GM18861 (cell line): Measurements from ENCODE around the gene DTYMK.
"Not testable (repeated sequence)": the region's sequence is repeated elsewhere in the genome, so short reads cannot be mapped to it uniquely, and the experiment has no call there.

Source experiments
- ATAC-seq: cut with Tn5 transposase; IDR thresholded peaks from one replicate; pipeline ENCODE4 v1.9.1; 2021; ENCODE audit not compliant: unreplicated experiment

Gene DTYMK

GRCh38 chr2:241672243-241673188, 14.1 kb downstream of the DTYMK start:
- ATAC-seq, result no peak

GRCh38 chr2:241671457-241672240, 15.0 kb downstream of the DTYMK start:
- ATAC-seq, result no peak

DNA sequence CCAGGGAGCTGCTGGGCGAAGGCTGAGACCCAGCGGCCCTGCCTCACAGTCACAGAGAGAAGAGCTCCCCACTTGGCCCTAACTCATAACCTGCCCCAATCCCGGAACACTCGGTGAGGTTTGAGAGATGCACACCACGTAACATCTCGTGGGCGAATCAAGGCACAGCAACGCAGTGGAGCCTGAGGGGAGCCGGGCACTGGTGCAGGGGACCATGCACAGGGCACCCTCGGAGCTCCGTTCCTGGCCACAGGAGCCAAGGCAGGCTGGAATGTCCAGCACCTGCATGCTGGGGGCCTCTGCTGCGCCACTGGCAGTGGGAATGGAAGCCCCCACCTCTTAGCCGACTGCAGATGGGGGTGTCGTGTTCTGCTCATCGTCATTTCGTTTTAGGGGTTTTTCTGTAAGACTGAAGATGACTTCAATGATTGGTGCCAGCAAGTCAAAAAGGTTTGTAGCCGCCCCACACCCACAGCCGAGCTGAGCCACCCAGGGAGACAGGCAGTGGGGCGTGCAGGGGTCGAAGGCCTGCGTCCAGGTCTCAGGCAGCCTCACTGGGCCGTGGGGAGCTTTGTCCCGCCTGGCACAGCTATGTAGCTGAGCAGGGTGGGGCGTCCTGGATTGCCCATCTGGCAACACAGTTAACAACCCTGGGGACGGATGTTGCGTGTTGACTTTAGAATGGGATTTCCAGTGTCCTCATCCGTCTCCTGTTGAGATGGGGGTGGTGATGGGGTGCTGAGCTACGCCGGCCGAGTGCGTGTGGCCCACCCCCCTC, 16.1 kb downstream of the DTYMK start:
- ATAC-seq, result no peak

- no peak for ATAC-seq
Observed at GRCh38 chr2:241668839-241669238, 17.8 kb downstream of the DTYMK start.

- ATAC-seq, result no peak
Observed at GRCh38 chr2:241668354-241668753, 18.3 kb downstream of the DTYMK start.

DNA sequence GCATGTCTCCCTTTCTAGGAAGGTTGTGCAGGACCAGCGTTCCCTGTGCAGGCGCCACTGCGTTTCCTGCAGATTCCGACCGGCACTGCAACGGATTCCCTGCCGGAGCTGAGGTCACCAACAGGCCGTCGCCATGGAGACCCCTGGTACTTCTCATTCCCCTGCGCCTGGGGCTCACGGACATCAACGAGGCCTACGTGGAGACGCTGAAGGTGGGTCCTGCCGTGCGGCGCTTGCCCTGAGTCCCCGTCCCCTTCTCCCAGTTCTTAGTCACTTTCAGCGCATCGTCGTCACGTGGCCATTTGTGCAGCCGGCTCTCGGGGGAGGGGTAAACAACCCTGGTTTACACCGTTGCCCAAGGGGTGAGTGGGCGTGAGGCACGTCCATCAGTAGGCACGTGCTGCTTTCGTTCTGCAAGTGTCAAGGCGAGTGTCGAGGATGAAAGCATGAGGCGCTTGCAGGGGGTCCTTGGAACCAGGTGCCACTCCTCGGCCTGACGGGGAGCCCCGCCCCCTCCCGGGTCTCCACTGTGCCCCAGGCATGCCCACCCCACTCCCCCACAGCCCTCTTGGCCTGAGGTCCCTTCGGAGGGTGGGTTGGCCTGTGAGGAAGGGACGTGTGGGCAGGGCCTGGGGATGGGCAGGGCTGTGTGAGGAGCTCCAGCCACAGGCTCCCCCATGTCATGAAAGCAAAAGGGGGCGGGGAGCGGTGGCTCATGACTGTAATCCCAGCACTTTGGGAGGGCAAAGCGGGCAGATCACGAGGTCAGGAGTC, 19.8 kb downstream of the DTYMK start:
- no peak for ATAC-seq

GRCh38 chr2:241665731-241666440, 20.7 kb downstream of the DTYMK start:
- no peak for ATAC-seq

- not testable (repeated sequence) for ATAC-seq
Observed at GRCh38 chr2:241662731-241663130, 23.9 kb downstream of the DTYMK start.

DNA sequence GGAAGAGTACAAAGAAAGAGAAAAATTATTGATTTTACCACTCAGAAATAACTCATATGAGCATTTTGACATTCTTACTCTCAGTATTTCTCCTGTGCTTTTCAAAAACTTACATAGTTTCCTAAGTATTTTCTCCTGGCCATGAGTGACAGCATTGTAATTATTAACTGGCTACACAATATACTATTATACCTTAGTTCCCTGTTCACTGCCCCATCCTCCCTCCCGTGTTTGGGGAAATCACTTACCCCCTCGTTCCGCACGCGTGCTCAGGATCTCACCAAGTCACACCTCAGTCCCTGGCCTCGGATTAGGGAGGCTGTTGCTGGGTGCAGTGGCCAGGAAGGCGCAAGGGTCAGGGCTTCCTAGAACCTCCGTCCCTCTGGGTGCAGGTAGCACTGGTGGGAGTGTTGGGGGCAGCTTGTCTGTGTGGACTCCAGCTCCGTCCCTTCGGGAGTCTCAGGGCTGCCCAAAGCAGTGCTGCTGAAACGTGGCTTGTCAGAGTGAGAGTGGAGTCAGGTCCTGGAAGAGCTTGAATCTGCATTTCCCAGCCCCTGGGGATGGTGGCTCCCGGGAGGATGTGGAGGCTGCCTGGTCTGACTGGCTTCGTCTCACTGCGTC, 25.9 kb downstream of the DTYMK start:
- no peak for ATAC-seq

DNA sequence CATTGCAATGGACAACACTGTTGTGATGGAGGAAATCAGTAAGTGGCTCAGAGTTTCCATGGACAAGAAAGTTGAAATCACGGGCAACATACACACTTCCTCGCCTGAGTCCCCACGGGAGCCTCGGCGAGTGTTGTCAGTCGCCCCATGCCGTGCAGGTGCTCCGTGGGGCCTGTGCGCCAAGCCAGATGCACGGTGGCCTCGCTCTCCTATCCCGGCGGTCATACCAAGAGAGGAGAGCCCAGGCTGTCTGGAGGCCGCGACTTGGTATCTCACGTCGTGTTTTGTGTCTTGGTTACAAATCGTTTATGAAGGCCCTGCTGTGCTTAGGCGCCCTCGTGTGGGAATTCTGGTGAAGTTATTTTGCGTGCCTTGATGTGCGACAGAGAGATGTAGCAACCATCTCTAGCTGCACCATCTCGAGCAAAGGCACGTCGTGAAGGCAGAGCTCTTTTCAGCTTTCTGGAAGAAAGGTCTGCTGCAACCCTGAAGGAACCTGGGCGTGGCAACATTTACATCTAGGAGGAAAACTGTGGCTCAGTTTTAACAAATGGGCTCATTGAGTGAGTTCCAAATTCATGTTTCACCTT, 27.4 kb downstream of the DTYMK start:
- no peak for ATAC-seq

GRCh38 chr2:241658296-241658695, 28.3 kb downstream of the DTYMK start:
- no peak for ATAC-seq

DNA sequence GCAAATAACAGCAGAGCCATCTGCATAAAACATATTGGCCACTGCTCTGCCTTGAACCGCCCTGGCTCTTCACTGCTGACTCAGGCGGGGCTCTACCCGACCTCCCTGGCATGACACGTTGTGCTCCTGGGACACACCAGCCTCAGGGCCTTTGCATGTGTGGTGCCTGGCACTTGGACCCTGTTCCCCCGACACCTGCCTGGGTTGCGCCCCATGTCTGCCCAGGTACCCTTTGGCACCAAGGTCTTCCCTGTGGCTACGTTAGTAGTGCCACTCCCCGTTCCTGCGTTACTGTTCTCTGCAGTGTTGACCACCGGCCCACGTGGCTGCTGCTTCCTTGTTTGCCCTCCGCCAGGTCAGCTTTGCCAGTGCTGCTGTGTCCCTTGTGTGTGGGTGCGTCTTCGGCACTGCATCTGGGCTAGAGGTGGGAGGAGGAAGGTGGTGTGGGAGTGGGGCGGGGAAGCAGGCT, 28.8 kb downstream of the DTYMK start:
- ATAC-seq, result no peak

- ATAC-seq, result no peak
Observed at GRCh38 chr2:241656190-241656741, 30.3 kb downstream of the DTYMK start.

DNA sequence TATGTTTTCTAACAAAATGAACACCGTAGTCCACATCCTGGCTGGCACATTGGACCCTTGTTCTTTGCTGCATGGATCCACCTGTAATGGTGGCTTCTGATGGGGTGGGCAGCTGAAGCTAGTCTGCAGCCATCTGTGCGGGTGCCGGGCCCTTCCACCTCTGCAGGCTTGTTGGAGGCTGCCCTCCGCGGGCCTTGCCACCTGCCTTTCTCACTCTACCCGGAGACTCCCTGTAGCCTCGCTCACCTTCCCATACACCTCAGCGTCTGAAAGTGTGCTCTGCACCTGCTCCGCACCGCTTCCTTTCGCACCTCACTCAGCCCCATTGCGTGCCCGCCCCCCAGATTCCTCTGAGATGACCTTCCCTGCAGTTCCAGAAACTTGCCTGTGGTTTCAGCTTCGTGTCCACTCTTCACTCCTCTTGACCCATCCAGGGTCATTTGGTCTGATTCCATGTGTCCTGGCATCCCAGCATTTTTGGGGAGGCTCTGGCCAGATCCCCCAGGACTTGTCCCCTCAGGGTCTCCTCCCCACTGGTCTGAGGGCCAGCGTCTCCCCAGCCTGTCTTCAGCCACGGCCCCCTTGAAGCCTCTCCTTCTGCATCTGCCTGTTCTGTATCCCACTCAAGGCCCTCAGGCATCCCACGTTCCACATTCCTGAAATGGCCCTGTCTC, 31.0 kb downstream of the DTYMK start:
- ATAC-seq, result no peak

DNA sequence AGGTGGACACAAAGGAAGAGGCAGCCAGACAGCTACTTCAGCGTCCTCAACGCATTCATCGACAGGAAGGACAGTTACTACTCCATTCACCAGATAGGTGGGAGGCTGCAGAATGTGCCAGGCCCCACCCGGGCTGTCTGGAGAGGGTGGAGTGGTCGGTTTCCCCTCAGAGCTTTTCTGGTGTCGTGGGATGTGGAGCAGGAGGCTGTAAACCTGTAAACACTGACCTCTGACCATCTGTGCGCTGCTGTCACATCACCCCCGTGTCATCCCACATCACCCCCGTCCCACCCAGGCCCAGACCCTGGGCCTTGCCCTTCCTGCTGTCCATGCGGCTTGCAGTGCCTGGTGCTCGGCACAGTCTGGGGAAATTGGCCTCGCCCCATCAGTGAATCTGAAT, 32.1 kb downstream of the DTYMK start:
- ATAC-seq, result no peak

- ATAC-seq, result no peak
Observed at GRCh38 chr2:241653210-241653750, 33.3 kb downstream of the DTYMK start.

DNA sequence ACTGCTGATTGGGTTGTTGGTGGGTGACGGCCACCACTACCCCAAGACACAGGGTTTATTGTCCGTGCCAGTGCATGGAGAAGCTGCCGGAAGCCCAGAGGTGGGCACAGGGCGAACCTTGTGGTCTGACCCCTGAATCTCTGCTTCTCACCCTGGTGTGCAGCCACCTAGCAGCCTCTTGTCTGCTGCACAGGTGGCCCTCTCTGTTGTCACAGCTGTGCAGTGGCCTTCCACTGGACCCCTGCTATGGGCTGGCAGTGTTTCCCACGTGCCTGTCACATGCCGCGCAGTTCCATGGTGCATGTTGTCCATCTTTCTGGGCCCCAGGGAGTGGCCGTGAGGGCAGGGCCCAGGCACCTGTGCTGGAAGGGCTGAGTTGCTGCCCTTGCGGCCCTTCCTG, 33.9 kb downstream of the DTYMK start:
- no peak for ATAC-seq

DNA sequence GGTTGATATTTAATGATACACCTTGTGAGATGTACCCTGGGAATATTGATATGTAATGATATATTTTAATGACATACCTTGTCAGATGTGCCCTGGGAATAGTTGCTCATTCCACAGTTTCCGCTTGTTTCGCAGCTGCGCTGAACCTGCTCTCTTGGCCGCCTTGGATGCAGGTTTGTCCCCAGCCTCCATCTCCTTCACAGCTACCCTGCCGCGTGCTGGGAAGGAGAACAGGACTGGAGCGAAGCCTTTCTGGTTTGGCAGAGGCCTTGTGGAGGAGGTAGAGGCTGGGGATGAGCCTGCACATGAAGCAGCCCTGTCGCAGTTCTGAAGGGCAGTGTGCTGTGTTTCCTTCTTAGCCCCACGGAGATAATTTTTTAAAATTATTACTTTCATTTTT, 34.5 kb downstream of the DTYMK start:
- ATAC-seq, result no peak
